OCI-LY7 (cell line): ENCODE data around the gene RNU6-9. TPM values are rescaled to one million over a fixed set of nuclear protein-coding genes. Genes with fewer than 3 reads are reported as not detected.
"Not testable (repeated sequence)": the region's sequence is repeated elsewhere in the genome, so short reads cannot be mapped to it uniquely, and the experiment has no call there.

Experiments
- BruUV-seq: library from RNA; stranded (reverse); fragments of 400-500 nt; replicated peaks from 2 replicates; lab custom pipeline; 2021; lab: Mats Ljungman, UMichigan
- CTCF ChIA-PET: fragments of 300-600 bp; sonication (Branson Sonifier 250); formaldehyde crosslinking; loops from one replicate; lab custom pipeline; 2022; ENCODE audit warnings: antibody characterized with exemption; ENCODE audit not compliant: unreplicated experiment; lab: Charles Lee
- POLR2A ChIA-PET: fragments of 300-600 bp; sonication (Branson Sonifier 250); formaldehyde crosslinking; loops from one replicate; lab custom pipeline; 2022; ENCODE audit warnings: antibody characterized with exemption; lab: Charles Lee
- DNase-seq: peaks from one replicate; pipeline ENCODE4 v3.0.0-alpha.2; 2015; ENCODE audit warnings: low spot score
- H2AFZ ChIP-seq: fragments of 200-600 bp; sonication (generic), shearing (Covaris generic); 2 replicates; pipeline ENCODE4 v1.6.1; 2014; ENCODE audit warnings: mild to moderate bottlenecking, antibody characterized with exemption, low read length, moderate library complexity
- H3K27ac ChIP-seq: fragments of 200-600 bp; sonication (generic); 2 replicates; pipeline ENCODE4 v1.5.1; 2014; ENCODE audit warnings: mixed run types, low read depth, mild to moderate bottlenecking, moderate library complexity, low read length, inconsistent platforms; ENCODE audit not compliant: poor library complexity, severe bottlenecking
- H3K36me3 ChIP-seq: fragments of 200-600 bp; sonication (generic); 2 replicates; pipeline ENCODE4 v1.6.1; 2014; ENCODE audit warnings: mild to moderate bottlenecking, antibody characterized with exemption, low read length, moderate library complexity, mixed read lengths; ENCODE audit not compliant: insufficient read depth
- H3K4me1 ChIP-seq: fragments of 200-600 bp; sonication (generic); 2 replicates; pipeline ENCODE4 v1.5.1; 2014; ENCODE audit warnings: mild to moderate bottlenecking, low read length; ENCODE audit not compliant: insufficient read depth, poor library complexity, severe bottlenecking
- H3K4me2 ChIP-seq: fragments of 200-600 bp; sonication (generic); 2 replicates; pipeline ENCODE4 v1.6.1; 2014; ENCODE audit warnings: mild to moderate bottlenecking, low read length
- H3K4me3 ChIP-seq: fragments of 200-600 bp; sonication (generic); 2 replicates; pipeline ENCODE4 v1.5.1; 2014; ENCODE audit warnings: mild to moderate bottlenecking, low read depth, low read length; ENCODE audit not compliant: poor library complexity, severe bottlenecking
- H3K79me2 ChIP-seq: fragments of 200-600 bp; sonication (generic); 2 replicates; pipeline ENCODE4 v1.6.1; 2016; ENCODE audit warnings: low read depth, mild to moderate bottlenecking, low read length, moderate library complexity, mixed read lengths; ENCODE audit not compliant: insufficient read depth
- H3K9me2 ChIP-seq: fragments of 200-600 bp; sonication (generic); 2 replicates; pipeline ENCODE4 v1.6.1; 2016; ENCODE audit warnings: mild to moderate bottlenecking, low read length, mixed read lengths; ENCODE audit not compliant: insufficient read depth
- H3K9me3 ChIP-seq: fragments of 200-600 bp; sonication (generic); 2 replicates; pipeline ENCODE4 v1.6.1; 2014; ENCODE audit warnings: mild to moderate bottlenecking, mixed run types, low read length, mixed read lengths
- H4K20me1 ChIP-seq: fragments of 200-600 bp; sonication (generic); 2 replicates; pipeline ENCODE4 v1.6.1; 2014; ENCODE audit warnings: mild to moderate bottlenecking, antibody characterized with exemption, low read length, moderate library complexity, mixed read lengths; ENCODE audit not compliant: insufficient read depth
- CTCF ChIP-seq: fragments of 200-600 bp; sonication (generic); conservative IDR thresholded peaks from 2 replicates; pipeline ENCODE4 v1.5.1; 2014; ENCODE audit warnings: mild to moderate bottlenecking, antibody characterized with exemption, low read length, moderate library complexity, mixed read lengths
- EZH2phosphoT487 ChIP-seq: fragments of 200-600 bp; sonication (generic); IDR thresholded peaks from 2 replicates; pipeline ENCODE4 v1.6.1; 2018; ENCODE audit warnings: low read depth, borderline replicate concordance, mild to moderate bottlenecking, mixed run types, antibody characterized with exemption, low read length, moderate library complexity, mixed read lengths
- intact Hi-C: fragments of 100-400 bp; cut with micrococcal nuclease; formaldehyde crosslinking; loops from one replicate; pipeline ENCODE4 v1.10.0; 2022; ENCODE audit not compliant: unreplicated experiment
- total RNA-seq, 2 experiments: library from RNA; depleted of rRNA in 1 of 2; stranded (reverse); fragments of >200 nt in 1 of 2; shearing (Covaris generic) in 1 of 2; gene quantifications; 2 replicates each; pipeline ENCODE4 v1.2.3, GENCODE V29; 2014 to 2022

The RNU6-9 gene
- total RNA-seq, 2 experiments from 2014 or later: not detected

GRCh38 chr19:852136-853013 lies 40.9 kb upstream of the RNU6-9 start, which contains the start of gene ELANE:
Gene ELANE, plus strand, starts transcription at chr19:852303. Its CDS starts 26 bp downstream, at chr19:852329.
- CTCF ChIA-PET: no interaction called here
- H3K4me2 ChIP-seq: no peak within 1 kb of the TSS
- BruUV-seq: no TSS peak

GRCh38 chr19:853014-853585 lies 40.2 kb upstream of the RNU6-9 start:
- H4K20me1 ChIP-seq: no peaks in the 10 kb centered on the region; the same call in 1 of the 2 replicates

More at GRCh38 chr19:852136-853013, 40.9 kb upstream of the RNU6-9 start, which contains the start of gene ELANE:
- Histone ChIP-seq H3K27ac (no peak within 1 kb of the TSS), H3K9me3 (no peaks in the 10 kb centered on the region), H4K20me1 (no peaks in the 10 kb centered on the region; the same call in 1 of the 2 replicates), H2AFZ (no peak within 1 kb of the TSS), H3K79me2 (no peaks in the 10 kb centered on the region), H3K9me2 (no peaks in the 10 kb centered on the region), H3K4me1 (no peaks in the 10 kb centered on the region), H3K36me3 (no peaks in the 10 kb centered on the region), H3K4me3 (no peak within 1 kb of the TSS)
- TF ChIP-seq EZH2phosphoT487 (no peak), CTCF (no peak)
- DNase-seq: no peak
- intact Hi-C loops: no loop called here
- POLR2A ChIA-PET: no interaction called here

GRCh38 chr19:853614-854220 lies 39.6 kb upstream of the RNU6-9 start:
- intact Hi-C loops, BruUV-seq, H3K27ac ChIP-seq, H3K4me3 ChIP-seq, H3K4me2 ChIP-seq, DNase-seq, POLR2A ChIA-PET, H3K4me1 ChIP-seq, H3K9me3 ChIP-seq, H4K20me1 ChIP-seq, H3K9me2 ChIP-seq, CTCF ChIA-PET, H3K79me2 ChIP-seq, H2AFZ ChIP-seq, H3K36me3 ChIP-seq: not testable (repeated sequence)

More at GRCh38 chr19:853014-853585, 40.2 kb upstream of the RNU6-9 start:
- TF ChIP-seq EZH2phosphoT487 (no peak), CTCF (no peak)
- BruUV-seq: no TSS peak
- intact Hi-C loops: no loop called here
- Histone ChIP-seq H3K27ac (no peak overlapping the region), H3K9me2 (no peaks in the 10 kb centered on the region), H3K9me3 (no peaks in the 10 kb centered on the region), H3K36me3 (no peaks in the 10 kb centered on the region), H3K4me3 (no peak overlapping the region), H3K4me1 (no peaks in the 10 kb centered on the region), H3K79me2 (no peaks in the 10 kb centered on the region), H3K4me2 (no peak overlapping the region), H2AFZ (no peak overlapping the region)
- no peak for DNase-seq
- ChIA-PET POLR2A (no interaction called here), CTCF (no interaction called here)
